ENCODE results near the gene ALK.

DNA sequence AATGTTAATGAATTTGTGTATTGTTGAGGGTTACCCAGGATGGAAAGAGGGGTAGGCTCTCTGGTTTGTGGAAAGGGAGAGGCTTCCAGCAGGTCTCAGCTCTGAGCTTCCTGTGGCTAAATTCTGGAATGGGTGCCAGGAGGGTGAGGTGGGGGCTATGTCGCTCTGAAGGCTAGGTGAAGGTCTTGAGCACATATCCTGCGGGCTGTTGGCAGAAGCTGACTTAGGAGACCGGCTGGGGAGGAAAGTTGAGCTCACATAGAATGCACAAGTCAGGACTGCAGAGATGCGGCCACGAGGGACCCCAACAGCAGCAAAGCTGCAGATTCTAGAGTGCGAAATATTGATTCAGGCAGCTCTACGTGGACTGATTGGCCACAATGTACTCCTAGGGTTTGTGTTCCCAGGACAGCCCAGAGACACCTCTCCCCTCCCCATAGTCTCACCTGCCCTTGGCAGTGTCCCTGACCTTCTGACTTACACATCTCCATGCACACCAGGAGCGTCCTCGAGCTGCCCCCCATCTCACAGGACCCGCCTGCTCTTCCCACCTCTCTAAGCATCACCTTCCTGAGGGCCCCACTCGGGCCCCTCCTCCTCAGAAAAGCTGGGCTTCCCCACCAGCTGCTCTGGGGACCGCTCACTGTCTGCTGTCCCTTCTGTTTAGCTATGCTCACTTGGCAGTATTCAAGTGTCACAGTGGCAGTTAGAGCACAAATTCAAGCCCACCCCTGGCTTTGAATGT, 72.6 kb downstream of the ALK start:
- TF ChIP-seq POLR2A (IDR thresholded peaks at IDR 0.05): no peak
- TF ChIP-seq, protein P1, sequence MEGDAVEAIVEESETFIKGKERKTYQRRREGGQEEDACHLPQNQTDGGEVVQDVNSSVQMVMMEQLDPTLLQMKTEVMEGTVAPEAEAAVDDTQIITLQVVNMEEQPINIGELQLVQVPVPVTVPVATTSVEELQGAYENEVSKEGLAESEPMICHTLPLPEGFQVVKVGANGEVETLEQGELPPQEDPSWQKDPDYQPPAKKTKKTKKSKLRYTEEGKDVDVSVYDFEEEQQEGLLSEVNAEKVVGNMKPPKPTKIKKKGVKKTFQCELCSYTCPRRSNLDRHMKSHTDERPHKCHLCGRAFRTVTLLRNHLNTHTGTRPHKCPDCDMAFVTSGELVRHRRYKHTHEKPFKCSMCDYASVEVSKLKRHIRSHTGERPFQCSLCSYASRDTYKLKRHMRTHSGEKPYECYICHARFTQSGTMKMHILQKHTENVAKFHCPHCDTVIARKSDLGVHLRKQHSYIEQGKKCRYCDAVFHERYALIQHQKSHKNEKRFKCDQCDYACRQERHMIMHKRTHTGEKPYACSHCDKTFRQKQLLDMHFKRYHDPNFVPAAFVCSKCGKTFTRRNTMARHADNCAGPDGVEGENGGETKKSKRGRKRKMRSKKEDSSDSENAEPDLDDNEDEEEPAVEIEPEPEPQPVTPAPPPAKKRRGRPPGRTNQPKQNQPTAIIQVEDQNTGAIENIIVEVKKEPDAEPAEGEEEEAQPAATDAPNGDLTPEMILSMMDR (IDR thresholded peaks at IDR 0.05): no peak

Measured in sigmoid colon (tissue), 3 donors.